ENCODE data around the gene OR13C5.

OR13C5 gene

GRCh38 chr9:104555521-104555920, 43.7 kb downstream of the OR13C5 start:
- no peak for DNase-seq (ENCODE audit: low spot score)
- TF ChIP-seq CTCF (IDR thresholded peaks at IDR 0.05; ENCODE audit: extremely low read depth, insufficient read depth, missing control alignments) = no peak
- in situ Hi-C loops (cut with MboI; ENCODE audit: low pct_unique_long_range_greater_than_20kb, low sequenced_read_pairs, unreplicated experiment) = no loop called here

GRCh38 chr9:104553261-104553660, 46.0 kb downstream of the OR13C5 start:
- TF ChIP-seq CTCF (IDR thresholded peaks at IDR 0.05; ENCODE audit: extremely low read depth, insufficient read depth, missing control alignments) = no peak
- in situ Hi-C loops (cut with MboI; ENCODE audit: low pct_unique_long_range_greater_than_20kb, low sequenced_read_pairs, unreplicated experiment) = no loop called here
- no peak for DNase-seq (ENCODE audit: low spot score)

Measured in GM13977 (cell line).